Measurements from ENCODE around the gene ANP32A. TPM values are rescaled to one million over a fixed set of nuclear protein-coding genes. Genes with fewer than 3 reads are reported as not detected.
"Not testable (repeated sequence)": the region's sequence is repeated elsewhere in the genome, so short reads cannot be mapped to it uniquely, and the experiment has no call there.

The ANP32A gene
- total RNA-seq, 1 donor from 2014 or later: 169 TPM

GRCh38 chr15:68782589-68783161, 38.0 kb downstream of the ANP32A start:
- DNase-seq (ENCODE audit: low spot score): peak; percentile 34

- DNase-seq (ENCODE audit: low spot score): peak; percentile 49
Measured at GRCh38 chr15:68781766-68782588, 38.7 kb downstream of the ANP32A start.

GRCh38 chr15:68781217-68781616, 39.5 kb downstream of the ANP32A start:
- peak; percentile 1 for DNase-seq (ENCODE audit: low spot score)

GRCh38 chr15:68778876-68779275, 41.8 kb downstream of the ANP32A start:
- peak; percentile 3 for DNase-seq (ENCODE audit: low spot score)

- no peak for DNase-seq (ENCODE audit: low spot score)
Measured at GRCh38 chr15:68776477-68777270, 44.0 kb downstream of the ANP32A start.

- peak; percentile 79 for DNase-seq (ENCODE audit: low spot score)
Measured at GRCh38 chr15:68775671-68776476, 44.8 kb downstream of the ANP32A start.

GRCh38 chr15:68775236-68775577, 45.5 kb downstream of the ANP32A start:
- no peak for DNase-seq (ENCODE audit: low spot score)

GRCh38 chr15:68774521-68775235, 46.0 kb downstream of the ANP32A start:
- DNase-seq (ENCODE audit: low spot score): no peak

- no peak for DNase-seq (ENCODE audit: low spot score)
Measured at GRCh38 chr15:68774120-68774519, 46.6 kb downstream of the ANP32A start.

- DNase-seq (ENCODE audit: low spot score): no peak
Measured at GRCh38 chr15:68773036-68773435, 47.7 kb downstream of the ANP32A start.

GRCh38 chr15:68770216-68770615, 50.5 kb downstream of the ANP32A start:
- peak; percentile 27 for DNase-seq (ENCODE audit: low spot score)

GRCh38 chr15:68769702-68770101, 51.0 kb downstream of the ANP32A start:
- peak; percentile 9 for DNase-seq (ENCODE audit: low spot score)

GRCh38 chr15:68768321-68768720, 52.4 kb downstream of the ANP32A start:
- no peak for DNase-seq (ENCODE audit: low spot score)

GRCh38 chr15:68767833-68768232, 52.9 kb downstream of the ANP32A start:
- no peak for DNase-seq (ENCODE audit: low spot score)

GRCh38 chr15:68765602-68766368, 54.9 kb downstream of the ANP32A start:
- no peak for DNase-seq (ENCODE audit: low spot score)

GRCh38 chr15:68764090-68764489, 56.6 kb downstream of the ANP32A start:
- no peak for DNase-seq (ENCODE audit: low spot score)

GRCh38 chr15:68763063-68763462, 57.6 kb downstream of the ANP32A start:
- DNase-seq (ENCODE audit: low spot score): no peak

- DNase-seq (ENCODE audit: low spot score): not testable (repeated sequence)
Measured at GRCh38 chr15:68759982-68760579, 60.6 kb downstream of the ANP32A start.

GRCh38 chr15:68755731-68756130, 65.0 kb downstream of the ANP32A start:
- no peak for DNase-seq (ENCODE audit: low spot score)

GRCh38 chr15:68751622-68752021, 69.1 kb downstream of the ANP32A start:
- no peak for DNase-seq (ENCODE audit: low spot score)

All from ureter (tissue), 1 donor.